GM12878 (cell line): ENCODE data around the gene CRB2. TPM values are rescaled to one million over a fixed set of nuclear protein-coding genes. Genes with fewer than 3 reads are reported as not detected.

Source experiments
- ATAC-seq: fragments of 200-7000 bp; cut with Tn5 transposase; 3 replicates; pipeline ENCODE4 v1.9.1; 2020; ENCODE audit warnings: mild to moderate bottlenecking, moderate library complexity
- BruUV-seq: library from RNA; stranded (reverse); fragments of 400-500 nt; replicated peaks from 2 replicates; lab custom pipeline; 2021; lab: Mats Ljungman, UMichigan
- CTCF ChIA-PET: fragments of 300-600 bp; sonication (Branson Sonifier 250); formaldehyde crosslinking; extraction: SDS; loops from one replicate; lab custom pipeline; 2021; ENCODE audit warnings: inconsistent platforms; lab: Yijun Ruan, JAX
- POLR2A ChIA-PET: fragments of 350-600 bp; formaldehyde crosslinking; extraction: SDS; loops from one replicate; lab custom pipeline; 2021; ENCODE audit warnings: inconsistent platforms; lab: Charles Lee
- RAD21 ChIA-PET: fragments of 300-600 bp; sonication (Branson Sonifier 250); formaldehyde crosslinking; loops from one replicate; lab custom pipeline; 2023; ENCODE audit warnings: antibody characterized with exemption; ENCODE audit not compliant: unreplicated experiment; lab: Charles Lee
- SMC1A ChIA-PET: fragments of 300-600 bp; sonication (Branson Sonifier 250); formaldehyde crosslinking; loops from one replicate; lab custom pipeline; 2023; ENCODE audit not compliant: unreplicated experiment, uncharacterized antibody; lab: Charles Lee
- DNase-seq: peaks from one replicate; pipeline ENCODE4 v3.0.0-alpha.2; 2011; ENCODE audit warnings: low read depth, low spot score
- FAIRE-seq: peaks from 3 replicates; lab custom pipeline; 2011; peaks lifted over from hg19 to GRCh38; lab: Jason Lieb, UNC
- H2AFZ ChIP-seq: 2 replicates; pipeline ENCODE4 v1.6.0; 2011; ENCODE audit warnings: low read depth, low read length, control low read depth; ENCODE audit not compliant: control insufficient read depth
- H3K27ac ChIP-seq: 2 replicates; pipeline ENCODE4 v1.5.1; 2011; ENCODE audit warnings: control low read depth; ENCODE audit not compliant: control insufficient read depth, insufficient read depth
- H3K27me3 ChIP-seq, 2 experiments: replicated peaks in 1 of 2; 2 replicates each; pipeline versions ENCODE4 v1.6.0 to v1.6.1; 2011; ENCODE audit warnings: low read length in 1 of 2; ENCODE audit not compliant: control insufficient read depth in 2 of 2, insufficient read depth in 2 of 2
- H3K36me3 ChIP-seq, 2 experiments: 2 replicates each; pipeline ENCODE4 v1.5.1; 2011; ENCODE audit warnings: low read length in 1 of 2; ENCODE audit not compliant: control insufficient read depth in 2 of 2, insufficient read depth in 2 of 2
- H3K4me1 ChIP-seq: 2 replicates; pipeline ENCODE4 v1.6.1; 2011; ENCODE audit warnings: mild to moderate bottlenecking, low read length, moderate library complexity, mixed read lengths; ENCODE audit not compliant: control insufficient read depth, insufficient read depth
- H3K4me2 ChIP-seq: 2 replicates; pipeline ENCODE4 v1.6.0; 2011; ENCODE audit warnings: control low read depth; ENCODE audit not compliant: control insufficient read depth, insufficient read depth
- H3K4me3 ChIP-seq: fragments of 200-600 bp; sonication (generic); 2 replicates; pipeline ENCODE4 v1.5.1; 2016
- H3K79me2 ChIP-seq: 2 replicates; pipeline ENCODE4 v1.6.0; 2011; ENCODE audit warnings: low read length; ENCODE audit not compliant: control insufficient read depth, insufficient read depth
- H3K9ac ChIP-seq: 2 replicates; pipeline ENCODE4 v1.8.0; 2011; ENCODE audit warnings: low read length, control low read depth, mixed read lengths; ENCODE audit not compliant: control insufficient read depth, insufficient read depth
- H3K9me3 ChIP-seq: replicated peaks from 3 replicates; pipeline ENCODE4 v1.5.1; 2011; ENCODE audit warnings: mild to moderate bottlenecking, low read length; ENCODE audit not compliant: control insufficient read depth, insufficient read depth
- H4K20me1 ChIP-seq: 2 replicates; pipeline ENCODE4 v1.6.0; 2011; ENCODE audit not compliant: control insufficient read depth, insufficient read depth
- CBFB ChIP-seq: IDR thresholded peaks from 2 replicates; pipeline ENCODE4 v1.6.1; 2016; ENCODE audit warnings: antibody characterized with exemption, low read depth
- CBX3 ChIP-seq: fragments of 200-600 bp; sonication (generic); IDR thresholded peaks from 2 replicates; pipeline ENCODE4 v1.6.1; 2016; ENCODE audit warnings: low read depth, borderline replicate concordance
- JUND ChIP-seq: IDR thresholded peaks from 2 replicates; pipeline ENCODE4 v1.6.1; 2012; ENCODE audit warnings: low read depth, mild to moderate bottlenecking, low read length, improper control_type of control experiment, moderate library complexity
- KLF5 ChIP-seq: fragments of 450-650 bp; IDR thresholded peaks from 2 replicates; pipeline ENCODE4 v1.6.1; 2014; ENCODE audit warnings: mild to moderate bottlenecking; ENCODE audit not compliant: partially characterized antibody
- NBN ChIP-seq: fragments of 450-650 bp; IDR thresholded peaks from 2 replicates; pipeline ENCODE4 v1.6.1; 2016
- NFYB ChIP-seq: IDR thresholded peaks from 2 replicates; pipeline ENCODE4 v1.6.1; 2011; ENCODE audit warnings: low read depth, mild to moderate bottlenecking, low read length, improper control_type of control experiment, moderate library complexity; ENCODE audit not compliant: insufficient read depth
- NR2C2 ChIP-seq: IDR thresholded peaks from 2 replicates; pipeline ENCODE4 v1.6.1; 2011; ENCODE audit warnings: borderline replicate concordance, low read depth; ENCODE audit not compliant: control insufficient read depth, insufficient read length
- PAX8 ChIP-seq: fragments of 450-650 bp; IDR thresholded peaks from 2 replicates; pipeline ENCODE4 v1.6.1; 2017; ENCODE audit warnings: mild to moderate bottlenecking, moderate library complexity
- PML ChIP-seq: IDR thresholded peaks from 2 replicates; pipeline ENCODE4 v1.6.1; 2012; ENCODE audit warnings: low read length, inconsistent platforms
- RAD21 ChIP-seq: IDR thresholded peaks from 2 replicates; pipeline ENCODE4 v1.6.1; 2011; ENCODE audit warnings: mild to moderate bottlenecking, low read depth, low read length, moderate library complexity; ENCODE audit not compliant: insufficient read depth
- RBBP5 ChIP-seq: fragments of 200-600 bp; sonication (generic); conservative IDR thresholded peaks from 2 replicates; pipeline ENCODE4 v1.6.1; 2016
- SIX5 ChIP-seq: IDR thresholded peaks from 2 replicates; pipeline ENCODE4 v1.6.1; 2011; ENCODE audit warnings: mild to moderate bottlenecking, low read depth, low read length, moderate library complexity; ENCODE audit not compliant: severe bottlenecking
- SMAD1 ChIP-seq: fragments of 450-650 bp; IDR thresholded peaks from 2 replicates; pipeline ENCODE4 v1.6.1; 2018; ENCODE audit warnings: mild to moderate bottlenecking, low read depth; ENCODE audit not compliant: partially characterized antibody
- WGBS: methylation state at CpG from one replicate; pipeline ENCODE4 v1.1.6; 2016; ENCODE audit warnings: low lambda C conversion rate; ENCODE audit not compliant: insufficient replicate concordance, insufficient coverage; ENCODE audit errors: missing lambda C conversion rate; 5-methylcytosine and 5-hydroxymethylcytosine counted together
- in situ Hi-C: fragments of 300-500 bp; cut with MboI; formaldehyde crosslinking; loops from 9 replicates; pipeline ENCODE4 v1.14.3; 2018; ENCODE audit warnings: mixed read lengths
- intact Hi-C: fragments of 100-400 bp; cut with micrococcal nuclease; formaldehyde crosslinking; loops from one replicate; pipeline ENCODE4 v1.14.2; 2022; ENCODE audit not compliant: unreplicated experiment
- polyA plus RNA-seq, 11 experiments: library from polyadenylated mRNA; depleted of rRNA in 4 of 11; unstranded in 6 of 11; stranded (reverse) in 5 of 11; fragments of >200 nt; fragmentation: Nextera tagmentation in 4 of 11; fragmentation: Illumina TruSeq in 1 of 11; extraction: Ambion mirVana in 4 of 11; extraction: Trizol in 1 of 11; gene quantifications; 1 replicate in 1 of 11; 2 replicates in 10 of 11; pipeline versions ENCODE4 v1.2.1 to v1.2.3, GENCODE V29; 2011 to 2016; ENCODE audit warnings: inconsistent platforms in 2 of 11, missing spikeins in 2 of 11, low read depth in 1 of 11
- total RNA-seq, 4 experiments: library from RNA; depleted of rRNA in 3 of 4; stranded (reverse); fragments of >200 nt in 3 of 4; fragmentation: Illumina TruSeq in 1 of 4; extraction: Trizol in 1 of 4; gene quantifications; 2 replicates each; pipeline versions ENCODE4 v1.2.1 to v1.2.3, GENCODE V29; 2013 to 2021
- TF ChIP-seq, protein P1 (sequence below): IDR thresholded peaks from 2 replicates; pipeline ENCODE4 v1.6.1; 2011; ENCODE audit warnings: mild to moderate bottlenecking, low read depth, low read length, moderate library complexity; ENCODE audit not compliant: insufficient replicate concordance
- TF ChIP-seq, protein P2 (sequence below): fragments of 450-650 bp; IDR thresholded peaks from 2 replicates; pipeline ENCODE4 v1.6.1; 2017; ENCODE audit warnings: low read depth, mild to moderate bottlenecking, moderate library complexity

Gene CRB2
- total and polyA plus RNA-seq, 10 of the 15 experiments (the other 5 are each of a cell fraction or from before 2014, with no cell fraction given): 0.01 to 0.80 (median 0.23) TPM; not detected in 3

DNA sequence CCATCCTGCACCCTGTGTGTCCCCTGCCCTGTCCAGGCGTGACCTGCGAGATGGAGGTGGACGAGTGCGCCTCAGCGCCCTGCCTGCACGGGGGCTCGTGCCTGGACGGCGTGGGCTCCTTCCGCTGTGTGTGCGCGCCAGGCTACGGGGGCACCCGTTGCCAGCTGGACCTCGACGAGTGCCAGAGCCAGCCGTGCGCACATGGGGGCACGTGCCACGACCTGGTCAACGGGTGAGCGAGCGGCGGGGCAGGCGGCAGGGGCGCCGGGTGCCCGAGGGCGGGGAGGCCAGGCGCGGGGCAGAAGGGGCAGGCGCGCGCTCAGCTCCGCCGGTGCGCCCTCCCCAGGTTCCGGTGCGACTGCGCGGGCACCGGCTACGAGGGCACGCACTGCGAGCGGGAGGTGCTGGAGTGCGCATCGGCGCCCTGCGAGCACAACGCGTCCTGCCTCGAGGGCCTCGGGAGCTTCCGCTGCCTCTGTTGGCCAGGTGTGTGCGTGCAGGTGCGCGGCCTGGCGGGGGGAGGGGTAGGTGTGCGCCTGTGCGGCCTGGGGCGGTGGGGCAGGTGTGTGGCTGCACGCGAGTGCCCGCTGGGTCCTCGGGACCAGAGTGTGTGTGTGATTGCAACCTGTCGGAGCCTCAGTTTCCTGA is 10.0 kb downstream of the CRB2 start:
- CTCF ChIA-PET: interaction anchor here (1.9 kb wide), 1 partner anchor 11 kb away, joined by 7 read pairs; no protein-coding TSS in a partner anchor

More for the DNA sequence above, 10.0 kb downstream of the CRB2 start:
- H4K20me1 ChIP-seq: no peaks in the 10 kb centered on the region
- FAIRE-seq (no peak), DNase-seq (no peak), ATAC-seq (no peak)
- no peak overlapping the region for H3K27ac ChIP-seq
- RAD21 ChIA-PET: no interaction called here
- 69% methylated on average over 42 of the region's 67 CpGs for WGBS
- intact Hi-C loops: no loop called here
- in situ Hi-C loops: no loop called here
- H3K4me2 ChIP-seq: no peak overlapping the region
- H3K4me1 ChIP-seq: no peaks in the 10 kb centered on the region
- no peak overlapping the region for H3K4me3 ChIP-seq
- no peaks in the 10 kb centered on the region for H3K9me3 ChIP-seq
- H2AFZ ChIP-seq: no peak overlapping the region
- no peaks in the 10 kb centered on the region for H3K36me3 ChIP-seq
- SMC1A ChIA-PET: no interaction called here
- H3K79me2 ChIP-seq: no peaks in the 10 kb centered on the region
- no TSS peak for BruUV-seq
- TF ChIP-seq NR2C2: no peak
- TF ChIP-seq, protein P1, sequence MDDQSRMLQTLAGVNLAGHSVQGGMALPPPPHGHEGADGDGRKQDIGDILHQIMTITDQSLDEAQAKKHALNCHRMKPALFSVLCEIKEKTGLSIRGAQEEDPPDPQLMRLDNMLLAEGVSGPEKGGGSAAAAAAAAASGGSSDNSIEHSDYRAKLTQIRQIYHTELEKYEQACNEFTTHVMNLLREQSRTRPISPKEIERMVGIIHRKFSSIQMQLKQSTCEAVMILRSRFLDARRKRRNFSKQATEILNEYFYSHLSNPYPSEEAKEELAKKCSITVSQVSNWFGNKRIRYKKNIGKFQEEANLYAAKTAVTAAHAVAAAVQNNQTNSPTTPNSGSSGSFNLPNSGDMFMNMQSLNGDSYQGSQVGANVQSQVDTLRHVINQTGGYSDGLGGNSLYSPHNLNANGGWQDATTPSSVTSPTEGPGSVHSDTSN: no peak
- no peak for TF ChIP-seq SMAD1
- no peak for TF ChIP-seq NFYB
- no peak for TF ChIP-seq CBX3
- TF ChIP-seq RAD21: no peak
- no peak for TF ChIP-seq SIX5
- TF ChIP-seq RBBP5: no peak
- no peak for TF ChIP-seq NBN
- TF ChIP-seq PML: no peak
- TF ChIP-seq KLF5: no peak
- TF ChIP-seq, protein P2, sequence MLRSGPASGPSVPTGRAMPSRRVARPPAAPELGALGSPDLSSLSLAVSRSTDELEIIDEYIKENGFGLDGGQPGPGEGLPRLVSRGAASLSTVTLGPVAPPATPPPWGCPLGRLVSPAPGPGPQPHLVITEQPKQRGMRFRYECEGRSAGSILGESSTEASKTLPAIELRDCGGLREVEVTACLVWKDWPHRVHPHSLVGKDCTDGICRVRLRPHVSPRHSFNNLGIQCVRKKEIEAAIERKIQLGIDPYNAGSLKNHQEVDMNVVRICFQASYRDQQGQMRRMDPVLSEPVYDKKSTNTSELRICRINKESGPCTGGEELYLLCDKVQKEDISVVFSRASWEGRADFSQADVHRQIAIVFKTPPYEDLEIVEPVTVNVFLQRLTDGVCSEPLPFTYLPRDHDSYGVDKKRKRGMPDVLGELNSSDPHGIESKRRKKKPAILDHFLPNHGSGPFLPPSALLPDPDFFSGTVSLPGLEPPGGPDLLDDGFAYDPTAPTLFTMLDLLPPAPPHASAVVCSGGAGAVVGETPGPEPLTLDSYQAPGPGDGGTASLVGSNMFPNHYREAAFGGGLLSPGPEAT: no peak
- no peak for TF ChIP-seq JUND
- no peak for TF ChIP-seq PAX8
- no peak for TF ChIP-seq CBFB
- no peak overlapping the region for H3K9ac ChIP-seq
- POLR2A ChIA-PET: no interaction called here
- no peaks in the 10 kb centered on the region; a peak in 1 of 4 replicates for H3K27me3 ChIP-seq
